Measurements from ENCODE around the gene MYH1.

MYH1 gene

DNA sequence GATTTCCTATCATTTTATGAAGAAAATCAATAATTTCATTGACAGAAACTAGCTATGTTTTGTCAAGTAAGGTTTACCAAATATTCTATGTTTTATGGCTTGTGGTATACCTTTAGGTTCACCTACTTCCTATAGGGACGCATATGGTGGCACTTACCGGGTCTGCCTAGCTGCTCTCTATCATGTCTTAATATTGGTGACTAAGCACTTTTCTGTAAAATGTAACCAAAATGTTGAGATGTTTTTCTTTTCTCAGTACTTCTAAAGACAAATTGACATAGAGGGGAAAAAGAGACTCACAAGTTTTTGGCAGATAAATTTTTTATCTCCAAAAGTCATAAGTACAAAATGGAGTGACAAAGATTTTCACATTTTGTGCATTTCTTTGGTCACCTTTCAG is 26.3 kb downstream of the MYH1 start:
- H3K36me3 ChIP-seq (ENCODE audit: control insufficient read depth, insufficient read depth, low read length), result no peaks in the 10 kb centered on the region
- no peaks in the 10 kb centered on the region for H3K27me3 ChIP-seq (ENCODE audit: control insufficient read depth, insufficient read depth, low read length, poor library complexity, severe bottlenecking)
- no peak overlapping the region for H3K4me3 ChIP-seq (ENCODE audit: insufficient read depth, low read depth, low read length)
- no peaks in the 10 kb centered on the region for H3K4me1 ChIP-seq (ENCODE audit: control insufficient read depth, insufficient read depth, low read length)
- H3K27ac ChIP-seq (ENCODE audit: insufficient read depth, low read depth, low read length, poor library complexity, severe bottlenecking), result no peak overlapping the region
- H3K9me3 ChIP-seq (ENCODE audit: control insufficient read depth, low read length), result no peaks in the 10 kb centered on the region
- 95 to 100% methylated on average over 2 of the region's 2 CpGs for WGBS, 2 experiments

DNA sequence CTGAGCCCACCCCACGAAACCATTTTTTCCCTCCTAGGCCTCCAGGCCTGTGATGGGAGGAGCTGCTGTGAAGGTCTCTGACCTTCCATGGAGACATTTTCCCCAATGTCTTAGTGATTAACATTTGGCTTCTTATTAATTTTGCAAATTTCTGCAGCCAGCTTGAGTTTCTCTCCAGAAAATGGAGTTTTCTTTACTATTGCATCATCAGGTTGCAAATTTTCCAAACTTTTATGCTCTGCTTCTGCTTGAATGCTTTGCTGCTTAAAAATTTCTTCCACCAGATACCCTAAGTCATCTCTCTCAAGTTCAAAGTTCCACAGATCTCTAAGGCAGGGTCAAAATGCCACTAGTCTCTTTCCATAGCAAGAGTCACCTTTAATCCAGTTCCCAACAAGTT is 36.1 kb downstream of the MYH1 start:
- Histone ChIP-seq H3K27ac (ENCODE audit: insufficient read depth, low read depth, low read length, poor library complexity, severe bottlenecking) (no peak overlapping the region), H3K4me1 (ENCODE audit: control insufficient read depth, insufficient read depth, low read length) (no peaks in the 10 kb centered on the region)

DNA sequence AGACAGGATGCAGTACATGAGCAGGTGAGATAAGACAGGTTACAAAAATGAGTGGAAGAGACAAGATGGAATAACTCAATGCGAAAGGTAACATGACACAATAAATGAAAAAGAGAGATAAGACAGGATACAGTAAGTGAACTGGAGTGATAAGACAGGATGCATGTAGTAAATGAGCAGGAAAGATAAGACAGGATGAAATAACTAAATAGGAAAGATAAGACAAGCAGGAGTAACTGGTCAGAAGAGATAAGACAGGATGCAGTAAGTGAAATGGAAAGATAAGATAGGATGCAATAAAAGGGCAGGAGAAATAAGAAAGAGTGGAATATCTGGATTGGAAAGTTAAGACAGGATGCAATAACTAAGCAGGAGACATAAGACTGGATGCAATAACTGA is 40.6 kb downstream of the MYH1 start:
- Histone ChIP-seq H3K27me3 (ENCODE audit: control insufficient read depth, insufficient read depth, low read length, poor library complexity, severe bottlenecking) (no peaks in the 10 kb centered on the region), H3K4me3 (ENCODE audit: insufficient read depth, low read depth, low read length) (no peak overlapping the region), H3K27ac (ENCODE audit: insufficient read depth, low read depth, low read length, poor library complexity, severe bottlenecking) (no peak overlapping the region), H3K36me3 (ENCODE audit: control insufficient read depth, insufficient read depth, low read length) (no peaks in the 10 kb centered on the region), H3K4me1 (ENCODE audit: control insufficient read depth, insufficient read depth, low read length) (no peaks in the 10 kb centered on the region), H3K9me3 (ENCODE audit: control insufficient read depth, low read length) (no peaks in the 10 kb centered on the region)
- 91 to 95% methylated on average over 1 of the region's 1 CpG for WGBS, 2 experiments

More for the DNA sequence above, 36.1 kb downstream of the MYH1 start:
- Histone ChIP-seq H3K36me3 (ENCODE audit: control insufficient read depth, insufficient read depth, low read length) (no peaks in the 10 kb centered on the region), H3K27me3 (ENCODE audit: control insufficient read depth, insufficient read depth, low read length, poor library complexity, severe bottlenecking) (no peaks in the 10 kb centered on the region), H3K4me3 (ENCODE audit: insufficient read depth, low read depth, low read length) (no peak overlapping the region), H3K9me3 (ENCODE audit: control insufficient read depth, low read length) (no peaks in the 10 kb centered on the region)
- 92 to 100% methylated on average over 1 of the region's 1 CpG for WGBS, 2 experiments

DNA sequence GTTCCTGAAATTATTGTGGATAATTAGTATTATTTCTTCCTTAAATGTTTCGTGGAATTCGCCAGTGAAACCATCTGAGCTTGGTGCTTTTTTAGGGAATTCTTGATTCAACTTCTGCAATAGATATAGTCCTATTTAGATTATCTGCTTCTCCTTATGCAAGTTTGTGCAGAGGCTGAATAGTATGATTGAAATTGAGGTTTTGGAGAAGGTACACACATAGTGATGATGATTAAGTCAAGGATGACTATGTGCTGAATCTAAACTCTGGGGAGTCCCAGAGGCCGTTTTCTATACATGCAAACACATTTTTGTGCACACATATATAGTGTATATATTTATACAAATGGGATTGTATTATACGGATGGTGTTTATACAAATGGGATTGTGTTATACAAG is 43.8 kb downstream of the MYH1 start:
- no peaks in the 10 kb centered on the region for H3K27me3 ChIP-seq (ENCODE audit: control insufficient read depth, insufficient read depth, low read length, poor library complexity, severe bottlenecking)
- no peaks in the 10 kb centered on the region for H3K36me3 ChIP-seq (ENCODE audit: control insufficient read depth, insufficient read depth, low read length)
- no peak overlapping the region for H3K27ac ChIP-seq (ENCODE audit: insufficient read depth, low read depth, low read length, poor library complexity, severe bottlenecking)
- H3K4me1 ChIP-seq (ENCODE audit: control insufficient read depth, insufficient read depth, low read length), result no peaks in the 10 kb centered on the region
- no peak overlapping the region for H3K4me3 ChIP-seq (ENCODE audit: insufficient read depth, low read depth, low read length)
- H3K9me3 ChIP-seq (ENCODE audit: control insufficient read depth, low read length), result no peaks in the 10 kb centered on the region
- 94 to 100% methylated on average over 2 to 3 of the region's 4 CpGs for WGBS, 2 experiments

DNA sequence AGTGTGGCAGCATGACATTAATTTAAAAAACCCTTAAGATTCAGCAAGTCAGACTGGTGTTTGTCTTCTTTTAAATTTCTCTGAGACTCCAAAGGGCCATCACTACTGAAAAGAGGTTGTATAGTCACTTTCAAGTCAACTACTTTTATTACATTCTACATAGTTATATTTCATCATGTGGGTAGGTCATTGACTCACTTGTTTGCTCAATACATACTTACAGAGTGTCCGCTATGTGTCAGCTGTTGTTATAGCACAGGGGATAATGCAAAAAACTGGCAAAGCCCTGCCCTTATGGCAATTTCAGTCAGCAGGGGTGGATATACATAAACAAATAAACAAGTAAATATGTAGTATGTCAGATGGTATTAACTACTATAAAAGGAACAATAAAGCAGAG is 46.5 kb downstream of the MYH1 start:
- WGBS, 2 experiments, result 100% methylated on average over 1 of the region's 1 CpG
- Histone ChIP-seq H3K9me3 (ENCODE audit: control insufficient read depth, low read length) (no peaks in the 10 kb centered on the region), H3K4me1 (ENCODE audit: control insufficient read depth, insufficient read depth, low read length) (no peaks in the 10 kb centered on the region), H3K36me3 (ENCODE audit: control insufficient read depth, insufficient read depth, low read length) (no peaks in the 10 kb centered on the region), H3K4me3 (ENCODE audit: insufficient read depth, low read depth, low read length) (no peak overlapping the region), H3K27me3 (ENCODE audit: control insufficient read depth, insufficient read depth, low read length, poor library complexity, severe bottlenecking) (no peaks in the 10 kb centered on the region), H3K27ac (ENCODE audit: insufficient read depth, low read depth, low read length, poor library complexity, severe bottlenecking) (no peak overlapping the region)

DNA sequence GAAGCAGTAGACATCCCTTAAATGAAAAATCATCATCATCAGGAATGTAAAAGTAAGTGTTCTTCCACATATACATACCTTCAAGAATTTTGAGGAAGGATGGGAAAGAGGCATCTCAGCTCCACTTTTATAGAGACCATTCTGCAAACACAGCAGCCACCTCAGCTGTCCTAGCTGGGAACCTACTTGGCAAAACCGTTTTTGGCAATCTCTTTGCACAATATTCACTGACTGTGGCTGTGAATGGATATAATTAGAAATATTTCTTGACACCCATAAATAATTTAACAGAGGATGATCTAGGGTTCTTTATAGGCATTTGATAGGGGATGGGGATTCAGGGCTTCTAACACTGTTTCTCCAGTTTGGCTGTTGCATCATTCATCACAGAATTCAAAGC is 48.9 kb downstream of the MYH1 start, which contains the start of gene MYH4:
TSS of gene MYH4 (minus strand) at position 101 of the 400 bp plus-strand sequence. CDS start 2,814 bp downstream, outside the sequence.
- Histone ChIP-seq H3K36me3 (ENCODE audit: control insufficient read depth, insufficient read depth, low read length) (no peaks in the 10 kb centered on the region), H3K27me3 (ENCODE audit: control insufficient read depth, insufficient read depth, low read length, poor library complexity, severe bottlenecking) (no peaks in the 10 kb centered on the region), H3K4me1 (ENCODE audit: control insufficient read depth, insufficient read depth, low read length) (no peaks in the 10 kb centered on the region), H3K9me3 (ENCODE audit: control insufficient read depth, low read length) (no peaks in the 10 kb centered on the region), H3K4me3 (ENCODE audit: insufficient read depth, low read depth, low read length) (no peak within 1 kb of the TSS), H3K27ac (ENCODE audit: insufficient read depth, low read depth, low read length, poor library complexity, severe bottlenecking) (no peak within 1 kb of the TSS)
- WGBS, 2 experiments, result no CpG with 5 or more reads among the region's 1 CpG

DNA sequence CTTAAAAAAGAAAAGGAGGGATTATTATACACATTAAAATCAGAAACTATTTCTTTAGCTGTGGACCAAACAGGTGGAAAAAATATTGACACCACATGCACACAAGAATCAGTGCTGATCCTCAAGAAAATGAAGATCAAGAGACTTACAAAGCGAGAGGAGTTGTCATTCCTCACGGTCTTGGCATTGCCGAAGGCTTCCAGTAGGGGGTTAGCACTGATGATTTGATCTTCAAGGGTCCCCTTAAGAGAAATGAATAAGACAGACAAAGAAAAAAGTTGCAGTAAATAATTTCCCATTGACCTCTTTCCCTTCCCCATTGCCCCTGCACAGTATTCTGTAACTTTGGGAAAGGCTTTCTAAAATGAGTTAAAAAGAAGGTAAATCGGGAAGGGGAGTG is 54.9 kb downstream of the MYH1 start:
- 79 to 81% methylated on average over 4 of the region's 4 CpGs for WGBS, 2 experiments
- Histone ChIP-seq H3K36me3 (ENCODE audit: control insufficient read depth, insufficient read depth, low read length) (no peaks in the 10 kb centered on the region), H3K4me1 (ENCODE audit: control insufficient read depth, insufficient read depth, low read length) (no peaks in the 10 kb centered on the region), H3K9me3 (ENCODE audit: control insufficient read depth, low read length) (no peaks in the 10 kb centered on the region), H3K27me3 (ENCODE audit: control insufficient read depth, insufficient read depth, low read length, poor library complexity, severe bottlenecking) (no peaks in the 10 kb centered on the region), H3K27ac (ENCODE audit: insufficient read depth, low read depth, low read length, poor library complexity, severe bottlenecking) (no peak overlapping the region), H3K4me3 (ENCODE audit: insufficient read depth, low read depth, low read length) (no peak overlapping the region)

DNA sequence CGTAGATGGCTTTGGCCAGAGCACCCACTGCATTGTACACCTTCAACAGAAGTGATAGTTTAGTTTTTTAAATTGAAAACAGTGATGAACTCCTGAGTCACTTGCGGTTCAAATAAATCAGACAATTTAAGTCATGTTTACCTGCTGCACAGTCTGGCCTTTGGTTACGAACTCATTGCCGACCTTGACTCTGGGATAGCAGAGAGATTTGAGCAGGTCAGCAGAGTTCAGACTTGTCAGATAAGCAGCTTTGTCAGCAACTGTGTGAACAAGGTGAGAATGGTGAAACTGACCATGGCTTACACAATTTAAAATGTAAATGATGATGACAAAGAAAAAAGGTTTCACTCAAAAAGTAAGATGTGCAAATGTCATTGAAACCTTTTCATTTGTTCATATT is 58.3 kb downstream of the MYH1 start:
- Histone ChIP-seq H3K9me3 (ENCODE audit: control insufficient read depth, low read length) (no peaks in the 10 kb centered on the region), H3K36me3 (ENCODE audit: control insufficient read depth, insufficient read depth, low read length) (no peaks in the 10 kb centered on the region), H3K27me3 (ENCODE audit: control insufficient read depth, insufficient read depth, low read length, poor library complexity, severe bottlenecking) (no peaks in the 10 kb centered on the region), H3K4me1 (ENCODE audit: control insufficient read depth, insufficient read depth, low read length) (no peaks in the 10 kb centered on the region), H3K4me3 (ENCODE audit: insufficient read depth, low read depth, low read length) (no peak overlapping the region), H3K27ac (ENCODE audit: insufficient read depth, low read depth, low read length, poor library complexity, severe bottlenecking) (no peak overlapping the region)
- WGBS, 2 experiments, result 92 to 94% methylated on average over 4 of the region's 4 CpGs

DNA sequence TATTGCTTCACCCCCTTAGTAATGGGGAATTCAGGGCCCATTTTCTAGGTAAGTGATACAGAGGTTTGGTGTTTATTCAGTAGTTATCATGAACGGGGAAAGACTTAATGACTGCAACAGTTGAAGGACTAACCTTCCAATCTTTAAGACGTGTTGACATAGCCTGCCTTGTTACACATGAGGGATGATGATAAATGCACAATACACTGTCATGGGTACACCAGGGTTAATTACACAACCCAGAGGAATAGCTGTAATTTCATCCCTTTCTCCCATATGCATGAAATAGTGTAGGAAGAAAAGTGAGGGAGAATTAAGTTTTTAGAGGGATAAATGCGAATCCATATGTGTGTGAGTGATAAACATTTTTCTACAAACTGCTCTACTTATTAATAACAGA is 59.6 kb downstream of the MYH1 start:
- Histone ChIP-seq H3K4me1 (ENCODE audit: control insufficient read depth, insufficient read depth, low read length) (no peaks in the 10 kb centered on the region), H3K4me3 (ENCODE audit: insufficient read depth, low read depth, low read length) (no peak overlapping the region), H3K27me3 (ENCODE audit: control insufficient read depth, insufficient read depth, low read length, poor library complexity, severe bottlenecking) (no peaks in the 10 kb centered on the region), H3K27ac (ENCODE audit: insufficient read depth, low read depth, low read length, poor library complexity, severe bottlenecking) (no peak overlapping the region), H3K36me3 (ENCODE audit: control insufficient read depth, insufficient read depth, low read length) (no peaks in the 10 kb centered on the region), H3K9me3 (ENCODE audit: control insufficient read depth, low read length) (no peaks in the 10 kb centered on the region)
- 96 to 100% methylated on average over 1 to 3 of the region's 3 CpGs for WGBS, 2 experiments

DNA sequence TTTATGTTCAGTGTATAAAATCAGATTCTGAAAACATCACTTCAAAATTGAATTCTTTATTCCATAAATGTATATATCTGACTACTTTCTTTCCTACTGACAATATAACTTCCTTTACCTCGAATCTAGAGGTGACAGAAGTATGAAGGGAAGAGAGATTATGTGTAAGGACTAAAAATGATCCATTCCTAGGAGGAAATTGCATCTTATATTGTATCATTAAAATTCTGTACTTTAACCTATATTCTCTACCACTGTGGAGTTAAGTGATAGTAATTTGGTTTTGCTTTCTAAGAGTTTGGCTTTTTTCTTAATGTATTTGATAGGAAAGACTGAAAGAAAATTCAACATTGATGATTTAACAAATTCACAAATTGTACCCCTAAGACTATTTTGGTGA is 60.4 kb downstream of the MYH1 start:
- Histone ChIP-seq H3K27me3 (ENCODE audit: control insufficient read depth, insufficient read depth, low read length, poor library complexity, severe bottlenecking) (no peaks in the 10 kb centered on the region), H3K4me1 (ENCODE audit: control insufficient read depth, insufficient read depth, low read length) (no peaks in the 10 kb centered on the region), H3K9me3 (ENCODE audit: control insufficient read depth, low read length) (no peaks in the 10 kb centered on the region), H3K36me3 (ENCODE audit: control insufficient read depth, insufficient read depth, low read length) (no peaks in the 10 kb centered on the region), H3K27ac (ENCODE audit: insufficient read depth, low read depth, low read length, poor library complexity, severe bottlenecking) (no peak overlapping the region), H3K4me3 (ENCODE audit: insufficient read depth, low read depth, low read length) (no peak overlapping the region)
- no CpG with 5 or more reads among the region's 1 CpG for WGBS, 2 experiments
